ENCODE data around the gene STX18. TPM values are rescaled to one million over a fixed set of nuclear protein-coding genes. Genes with fewer than 3 reads are reported as not detected.

Gene STX18
- total and polyA plus RNA-seq, 2 of the 13 experiments (the other 11 are each of a cell fraction or from before 2014, with no cell fraction given) = 23.9 to 37.1 TPM

DNA sequence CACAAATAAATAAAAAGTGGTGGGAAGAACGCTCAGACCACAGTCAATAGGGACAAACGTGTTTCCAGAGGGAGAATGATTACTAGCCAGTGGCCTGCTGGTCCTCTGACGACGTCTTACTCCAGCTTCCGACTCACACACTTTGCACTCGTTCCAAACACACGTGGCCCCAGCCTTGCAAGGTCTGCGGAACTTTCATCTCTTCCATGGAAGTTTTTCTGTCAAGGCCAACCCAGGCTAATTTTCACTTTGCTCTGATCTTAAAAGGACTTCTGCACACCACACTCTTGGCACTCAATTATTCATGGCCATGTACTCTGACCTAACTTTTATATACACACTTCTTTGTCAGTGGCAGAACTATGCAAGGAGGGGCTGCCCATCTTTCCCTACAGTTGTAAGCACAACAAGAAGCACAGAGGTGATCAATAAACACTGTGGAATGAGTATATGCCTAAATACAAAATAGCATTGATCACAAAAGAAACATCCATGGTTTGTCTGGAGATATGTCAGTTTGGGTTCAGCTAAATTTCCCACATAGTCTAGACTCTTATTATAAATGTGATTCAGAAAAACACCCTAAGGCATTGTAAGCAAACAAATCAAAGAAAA is 69.4 kb downstream of the STX18 start (continued):
- TF ChIP-seq, protein P1, sequence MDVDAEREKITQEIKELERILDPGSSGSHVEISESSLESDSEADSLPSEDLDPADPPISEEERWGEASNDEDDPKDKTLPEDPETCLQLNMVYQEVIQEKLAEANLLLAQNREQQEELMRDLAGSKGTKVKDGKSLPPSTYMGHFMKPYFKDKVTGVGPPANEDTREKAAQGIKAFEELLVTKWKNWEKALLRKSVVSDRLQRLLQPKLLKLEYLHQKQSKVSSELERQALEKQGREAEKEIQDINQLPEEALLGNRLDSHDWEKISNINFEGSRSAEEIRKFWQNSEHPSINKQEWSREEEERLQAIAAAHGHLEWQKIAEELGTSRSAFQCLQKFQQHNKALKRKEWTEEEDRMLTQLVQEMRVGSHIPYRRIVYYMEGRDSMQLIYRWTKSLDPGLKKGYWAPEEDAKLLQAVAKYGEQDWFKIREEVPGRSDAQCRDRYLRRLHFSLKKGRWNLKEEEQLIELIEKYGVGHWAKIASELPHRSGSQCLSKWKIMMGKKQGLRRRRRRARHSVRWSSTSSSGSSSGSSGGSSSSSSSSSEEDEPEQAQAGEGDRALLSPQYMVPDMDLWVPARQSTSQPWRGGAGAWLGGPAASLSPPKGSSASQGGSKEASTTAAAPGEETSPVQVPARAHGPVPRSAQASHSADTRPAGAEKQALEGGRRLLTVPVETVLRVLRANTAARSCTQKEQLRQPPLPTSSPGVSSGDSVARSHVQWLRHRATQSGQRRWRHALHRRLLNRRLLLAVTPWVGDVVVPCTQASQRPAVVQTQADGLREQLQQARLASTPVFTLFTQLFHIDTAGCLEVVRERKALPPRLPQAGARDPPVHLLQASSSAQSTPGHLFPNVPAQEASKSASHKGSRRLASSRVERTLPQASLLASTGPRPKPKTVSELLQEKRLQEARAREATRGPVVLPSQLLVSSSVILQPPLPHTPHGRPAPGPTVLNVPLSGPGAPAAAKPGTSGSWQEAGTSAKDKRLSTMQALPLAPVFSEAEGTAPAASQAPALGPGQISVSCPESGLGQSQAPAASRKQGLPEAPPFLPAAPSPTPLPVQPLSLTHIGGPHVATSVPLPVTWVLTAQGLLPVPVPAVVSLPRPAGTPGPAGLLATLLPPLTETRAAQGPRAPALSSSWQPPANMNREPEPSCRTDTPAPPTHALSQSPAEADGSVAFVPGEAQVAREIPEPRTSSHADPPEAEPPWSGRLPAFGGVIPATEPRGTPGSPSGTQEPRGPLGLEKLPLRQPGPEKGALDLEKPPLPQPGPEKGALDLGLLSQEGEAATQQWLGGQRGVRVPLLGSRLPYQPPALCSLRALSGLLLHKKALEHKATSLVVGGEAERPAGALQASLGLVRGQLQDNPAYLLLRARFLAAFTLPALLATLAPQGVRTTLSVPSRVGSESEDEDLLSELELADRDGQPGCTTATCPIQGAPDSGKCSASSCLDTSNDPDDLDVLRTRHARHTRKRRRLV (CRISPR knock-in tag; IDR thresholded peaks at IDR 0.05) = no peak
- TF ChIP-seq ZNF30 (CRISPR knock-in tag; IDR thresholded peaks at IDR 0.05) (no peak), ZNF562 (CRISPR knock-in tag; IDR thresholded peaks at IDR 0.05; ENCODE audit: borderline replicate concordance) (no peak), POLR2G (IDR thresholded peaks at IDR 0.05; ENCODE audit: low read depth, low read length) (no peak), GLI4 (CRISPR knock-in tag; IDR thresholded peaks at IDR 0.05; ENCODE audit: borderline replicate concordance) (no peak), IKZF4 (CRISPR knock-in tag; IDR thresholded peaks at IDR 0.05; ENCODE audit: borderline replicate concordance, low read depth, not compliant biosample characterization) (no peak), ZNF446 (CRISPR knock-in tag; IDR thresholded peaks at IDR 0.05) (no peak), RNF2 (conservative IDR thresholded peaks at IDR 0.05; ENCODE audit: low read depth) (no peak), ISL2 (CRISPR knock-in tag; IDR thresholded peaks at IDR 0.05) (peak; percentile 72), IKZF1 (IDR thresholded peaks at IDR 0.05) (no peak), ZBTB8A (CRISPR knock-in tag; IDR thresholded peaks at IDR 0.05; ENCODE audit: borderline replicate concordance, low read depth) (no peak), MAF1 (CRISPR knock-in tag; IDR thresholded peaks at IDR 0.05; ENCODE audit: borderline replicate concordance) (no peak)
- TF ChIP-seq, protein P2, sequence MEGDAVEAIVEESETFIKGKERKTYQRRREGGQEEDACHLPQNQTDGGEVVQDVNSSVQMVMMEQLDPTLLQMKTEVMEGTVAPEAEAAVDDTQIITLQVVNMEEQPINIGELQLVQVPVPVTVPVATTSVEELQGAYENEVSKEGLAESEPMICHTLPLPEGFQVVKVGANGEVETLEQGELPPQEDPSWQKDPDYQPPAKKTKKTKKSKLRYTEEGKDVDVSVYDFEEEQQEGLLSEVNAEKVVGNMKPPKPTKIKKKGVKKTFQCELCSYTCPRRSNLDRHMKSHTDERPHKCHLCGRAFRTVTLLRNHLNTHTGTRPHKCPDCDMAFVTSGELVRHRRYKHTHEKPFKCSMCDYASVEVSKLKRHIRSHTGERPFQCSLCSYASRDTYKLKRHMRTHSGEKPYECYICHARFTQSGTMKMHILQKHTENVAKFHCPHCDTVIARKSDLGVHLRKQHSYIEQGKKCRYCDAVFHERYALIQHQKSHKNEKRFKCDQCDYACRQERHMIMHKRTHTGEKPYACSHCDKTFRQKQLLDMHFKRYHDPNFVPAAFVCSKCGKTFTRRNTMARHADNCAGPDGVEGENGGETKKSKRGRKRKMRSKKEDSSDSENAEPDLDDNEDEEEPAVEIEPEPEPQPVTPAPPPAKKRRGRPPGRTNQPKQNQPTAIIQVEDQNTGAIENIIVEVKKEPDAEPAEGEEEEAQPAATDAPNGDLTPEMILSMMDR (CRISPR knock-in tag; IDR thresholded peaks at IDR 0.05) = no peak
- TF ChIP-seq, protein P3, sequence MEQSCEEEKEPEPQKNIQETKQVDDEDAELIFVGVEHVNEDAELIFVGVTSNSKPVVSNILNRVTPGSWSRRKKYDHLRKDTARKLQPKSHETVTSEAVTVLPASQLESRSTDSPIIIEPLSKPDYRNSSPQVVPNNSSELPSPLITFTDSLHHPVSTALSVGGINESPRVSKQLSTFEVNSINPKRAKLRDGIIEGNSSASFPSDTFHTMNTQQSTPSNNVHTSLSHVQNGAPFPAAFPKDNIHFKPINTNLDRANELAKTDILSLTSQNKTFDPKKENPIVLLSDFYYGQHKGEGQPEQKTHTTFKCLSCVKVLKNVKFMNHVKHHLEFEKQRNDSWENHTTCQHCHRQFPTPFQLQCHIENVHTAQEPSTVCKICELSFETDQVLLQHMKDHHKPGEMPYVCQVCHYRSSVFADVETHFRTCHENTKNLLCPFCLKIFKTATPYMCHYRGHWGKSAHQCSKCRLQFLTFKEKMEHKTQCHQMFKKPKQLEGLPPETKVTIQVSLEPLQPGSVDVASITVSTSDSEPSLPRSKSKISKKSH (CRISPR knock-in tag; IDR thresholded peaks at IDR 0.05; ENCODE audit: borderline replicate concordance) = no peak
- TF ChIP-seq, protein P4, sequence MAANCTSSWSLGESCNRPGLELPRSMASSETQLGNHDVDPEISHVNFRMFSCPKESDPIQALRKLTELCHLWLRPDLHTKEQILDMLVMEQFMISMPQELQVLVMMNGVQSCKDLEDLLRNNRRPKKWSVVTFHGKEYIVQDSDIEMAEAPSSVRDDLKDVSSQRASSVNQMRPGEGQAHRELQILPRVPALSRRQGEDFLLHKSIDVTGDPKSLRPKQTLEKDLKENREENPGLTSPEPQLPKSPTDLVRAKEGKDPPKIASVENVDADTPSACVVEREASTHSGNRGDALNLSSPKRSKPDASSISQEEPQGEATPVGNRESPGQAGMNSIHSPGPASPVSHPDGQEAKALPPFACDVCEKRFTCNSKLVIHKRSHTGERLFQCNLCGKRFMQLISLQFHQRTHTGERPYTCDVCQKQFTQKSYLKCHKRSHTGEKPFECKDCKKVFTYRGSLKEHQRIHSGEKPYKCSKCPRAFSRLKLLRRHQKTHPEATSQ (CRISPR knock-in tag; IDR thresholded peaks at IDR 0.05; ENCODE audit: borderline replicate concordance) = no peak
- TF ChIP-seq, protein P5, sequence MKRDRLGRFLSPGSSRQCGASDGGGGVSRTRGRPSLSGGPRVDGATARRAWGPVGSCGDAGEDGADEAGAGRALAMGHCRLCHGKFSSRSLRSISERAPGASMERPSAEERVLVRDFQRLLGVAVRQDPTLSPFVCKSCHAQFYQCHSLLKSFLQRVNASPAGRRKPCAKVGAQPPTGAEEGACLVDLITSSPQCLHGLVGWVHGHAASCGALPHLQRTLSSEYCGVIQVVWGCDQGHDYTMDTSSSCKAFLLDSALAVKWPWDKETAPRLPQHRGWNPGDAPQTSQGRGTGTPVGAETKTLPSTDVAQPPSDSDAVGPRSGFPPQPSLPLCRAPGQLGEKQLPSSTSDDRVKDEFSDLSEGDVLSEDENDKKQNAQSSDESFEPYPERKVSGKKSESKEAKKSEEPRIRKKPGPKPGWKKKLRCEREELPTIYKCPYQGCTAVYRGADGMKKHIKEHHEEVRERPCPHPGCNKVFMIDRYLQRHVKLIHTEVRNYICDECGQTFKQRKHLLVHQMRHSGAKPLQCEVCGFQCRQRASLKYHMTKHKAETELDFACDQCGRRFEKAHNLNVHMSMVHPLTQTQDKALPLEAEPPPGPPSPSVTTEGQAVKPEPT (CRISPR knock-in tag; IDR thresholded peaks at IDR 0.05; ENCODE audit: low read depth) = no peak

Data from HepG2 (cell line).